Stimulated activated CD8-positive, alpha-beta memory T cell treated with anti-CD3 and anti-CD28 coated beads, Interleukin-15, amount 100 ng/mL, for 24 hours (primary cell): ENCODE measurements around the gene MRPL50.
"Not testable (repeated sequence)": the region's sequence is repeated elsewhere in the genome, so short reads cannot be mapped to it uniquely, and the experiment has no call there.

Experiments used
- DNase-seq: peaks from one replicate; pipeline ENCODE4 v3.0.0-alpha.2; 2020; ENCODE audit warnings: low read depth

MRPL50 gene

GRCh38 chr9:101417977-101418376 is 19.6 kb upstream of the MRPL50 start:
- DNase-seq: no peak

GRCh38 chr9:101417389-101417788 is 19.0 kb upstream of the MRPL50 start:
- no peak for DNase-seq

- no peak for DNase-seq
Observed at GRCh38 chr9:101415578-101415977, 17.2 kb upstream of the MRPL50 start.

GRCh38 chr9:101414839-101415238 is 16.4 kb upstream of the MRPL50 start:
- no peak for DNase-seq

- DNase-seq: no peak
Observed at GRCh38 chr9:101409079-101409477, 10.7 kb upstream of the MRPL50 start.

- no peak for DNase-seq
Observed at GRCh38 chr9:101408374-101409078, 10.1 kb upstream of the MRPL50 start.

- no peak for DNase-seq
Observed at GRCh38 chr9:101403516-101404285, 5.3 kb upstream of the MRPL50 start.

- DNase-seq: no peak
Observed at GRCh38 chr9:101400120-101400519, 1.7 kb upstream of the MRPL50 start.

GRCh38 chr9:101399643-101399970 is 1.2 kb upstream of the MRPL50 start:
- no peak for DNase-seq

- DNase-seq: no peak
Observed at GRCh38 chr9:101398930-101399642, 668 bp upstream of the MRPL50 start.

- no peak for DNase-seq
Observed at GRCh38 chr9:101397746-101398067, 711 bp downstream of the MRPL50 start.

GRCh38 chr9:101394687-101395086 is 3.7 kb downstream of the MRPL50 start:
- DNase-seq: no peak

- no peak for DNase-seq
Observed at GRCh38 chr9:101393135-101393534, 5.3 kb downstream of the MRPL50 start.

GRCh38 chr9:101388507-101388993 is 9.9 kb downstream of the MRPL50 start:
- DNase-seq: no peak

GRCh38 chr9:101387871-101388506 is 10.4 kb downstream of the MRPL50 start:
- DNase-seq: no peak

- DNase-seq: not testable (repeated sequence)
Observed at GRCh38 chr9:101384873-101385536, 13.4 kb downstream of the MRPL50 start, which contains the start of gene BAAT. Gene BAAT (minus strand): TSS chr9:101385006. CDS start chr9:101371404, 13,602 bp downstream.

GRCh38 chr9:101383361-101383760 is 15.1 kb downstream of the MRPL50 start:
- no peak for DNase-seq

GRCh38 chr9:101381833-101382342 is 16.5 kb downstream of the MRPL50 start:
- no peak for DNase-seq

- DNase-seq: no peak
Observed at GRCh38 chr9:101381118-101381517, 17.3 kb downstream of the MRPL50 start.

- no peak for DNase-seq
Observed at GRCh38 chr9:101380295-101380694, 18.1 kb downstream of the MRPL50 start.

- DNase-seq: no peak
Observed at GRCh38 chr9:101376111-101376848, 22.1 kb downstream of the MRPL50 start.
